PC-9 (cell line): ENCODE measurements around the gene CFAP54. TPM values are rescaled to one million over a fixed set of nuclear protein-coding genes. Genes with fewer than 3 reads are reported as not detected.

Experiments
- BruUV-seq: library from RNA; stranded (reverse); fragments of 400-500 nt; replicated peaks from 2 replicates; lab custom pipeline; 2021; lab: Mats Ljungman, UMichigan
- CTCF ChIA-PET: fragments of 300-600 bp; sonication (Branson Sonifier 250); formaldehyde crosslinking; loops from one replicate; lab custom pipeline; 2022; ENCODE audit warnings: antibody characterized with exemption; lab: Charles Lee
- POLR2A ChIA-PET: fragments of 300-600 bp; sonication (Branson Sonifier 250); formaldehyde crosslinking; loops from one replicate; lab custom pipeline; 2022; ENCODE audit warnings: antibody characterized with exemption; ENCODE audit not compliant: unreplicated experiment; lab: Charles Lee
- DNase-seq, 2 experiments: peaks; one replicate each; pipeline versions ENCODE4 v3.0.0 to v3.0.0-alpha.2; 2015 to 2022; ENCODE audit warnings: mixed read lengths in 1 of 2
- H2AFZ ChIP-seq: fragments of 200-600 bp; sonication (generic); 2 replicates; pipeline ENCODE4 v1.8.1; 2017; ENCODE audit warnings: antibody characterized with exemption
- H3F3A ChIP-seq: fragments of 200-600 bp; sonication (generic); 2 replicates; pipeline ENCODE4 v1.8.1; 2017; ENCODE audit warnings: antibody characterized with exemption, mild to moderate bottlenecking, low read depth; ENCODE audit not compliant: insufficient read depth
- H3K27ac ChIP-seq: fragments of 200-600 bp; sonication (generic); 2 replicates; pipeline ENCODE4 v1.6.1; 2016; ENCODE audit warnings: mixed run types
- H3K27me3 ChIP-seq: fragments of 200-600 bp; sonication (generic); 2 replicates; pipeline ENCODE4 v1.6.1; 2016; ENCODE audit warnings: low read depth, mixed run types; ENCODE audit not compliant: insufficient read depth
- H3K36me3 ChIP-seq: fragments of 200-600 bp; sonication (generic); 2 replicates; pipeline ENCODE4 v1.6.1; 2016; ENCODE audit warnings: low read depth, mixed run types
- H3K4me1 ChIP-seq: fragments of 200-600 bp; sonication (generic); replicated peaks from 2 replicates; pipeline ENCODE4 v1.6.1; 2016; ENCODE audit warnings: mixed run types; ENCODE audit not compliant: insufficient read depth
- H3K4me2 ChIP-seq: fragments of 200-600 bp; sonication (generic); 2 replicates; pipeline ENCODE4 v1.6.1; 2017; ENCODE audit warnings: mixed run types
- H3K4me3 ChIP-seq: fragments of 200-600 bp; sonication (generic); 2 replicates; pipeline ENCODE4 v1.6.1; 2016; ENCODE audit warnings: mixed run types
- H3K79me2 ChIP-seq: fragments of 200-600 bp; sonication (generic); 2 replicates; pipeline ENCODE4 v1.6.1; 2017; ENCODE audit warnings: low read depth, mixed run types
- H3K9me2 ChIP-seq: fragments of 200-600 bp; sonication (generic); 2 replicates; pipeline ENCODE4 v1.8.1; 2017; ENCODE audit warnings: mild to moderate bottlenecking; ENCODE audit not compliant: insufficient read depth
- H3K9me3 ChIP-seq: fragments of 200-600 bp; sonication (generic); 2 replicates; pipeline ENCODE4 v1.8.1; 2016; ENCODE audit warnings: low read depth; ENCODE audit not compliant: insufficient read depth
- H4K20me1 ChIP-seq: fragments of 200-600 bp; sonication (generic); 2 replicates; pipeline ENCODE4 v1.8.1; 2017; ENCODE audit not compliant: insufficient read depth
- CTCF ChIP-seq: fragments of 200-600 bp; sonication (generic); conservative IDR thresholded peaks from 2 replicates; pipeline ENCODE4 v1.6.1; 2017; ENCODE audit warnings: mixed run types, antibody characterized with exemption, mild to moderate bottlenecking, moderate library complexity
- EZH2 ChIP-seq: fragments of 200-600 bp; sonication (generic); IDR thresholded peaks from 2 replicates; pipeline ENCODE4 v1.8.0; 2017; ENCODE audit warnings: antibody characterized with exemption, low read depth
- intact Hi-C: fragments of 100-400 bp; cut with micrococcal nuclease; formaldehyde crosslinking; loops from one replicate; pipeline ENCODE4 v1.10.0; 2022; ENCODE audit not compliant: unreplicated experiment
- total RNA-seq: library from RNA; stranded (reverse); gene quantifications from 2 replicates; pipeline ENCODE4 v1.2.3, GENCODE V29; 2021

CFAP54 gene
- total RNA-seq, 1 experiment from 2014 or later = 16.4 TPM

- Histone ChIP-seq H3K4me2 (no peak overlapping the region), H3K27ac (no peak overlapping the region), H3F3A (no peaks in the 10 kb centered on the region), H4K20me1 (no peaks in the 10 kb centered on the region), H3K4me1 (0 out of 2 replicates have a peak, but pooled peaks cover 3% of the 10 kb centered on the region), H3K79me2 (no peaks in the 10 kb centered on the region), H3K9me2 (no peaks in the 10 kb centered on the region), H3K9me3 (peaks cover 3% of the 10 kb centered on the region; the same call in 1 of the 2 replicates), H3K4me3 (no peak overlapping the region), H2AFZ (no peak overlapping the region), H3K27me3 (peaks cover 14% of the 10 kb centered on the region; the same call in 1 of the 2 replicates), H3K36me3 (no peaks in the 10 kb centered on the region)
- CTCF ChIA-PET = no interaction called here
- BruUV-seq = no TSS peak
- POLR2A ChIA-PET = no interaction called here
- DNase-seq = no peak
- TF ChIP-seq CTCF (no peak), EZH2 (no peak)
- intact Hi-C loops = no loop called here
Measured at GRCh38 chr12:96892104-96892503, 402.7 kb downstream of the CFAP54 start.

GRCh38 chr12:96897421-96897820, 408.0 kb downstream of the CFAP54 start:
- Histone ChIP-seq H3K9me3 (no peaks in the 10 kb centered on the region), H2AFZ (no peak overlapping the region), H3F3A (no peaks in the 10 kb centered on the region), H4K20me1 (no peaks in the 10 kb centered on the region), H3K4me2 (no peak overlapping the region), H3K4me1 (no peaks in the 10 kb centered on the region), H3K79me2 (no peaks in the 10 kb centered on the region), H3K4me3 (no peak overlapping the region), H3K36me3 (no peaks in the 10 kb centered on the region), H3K27ac (no peak overlapping the region), H3K27me3 (peaks cover 15% of the 10 kb centered on the region; the same call in 1 of the 2 replicates), H3K9me2 (no peaks in the 10 kb centered on the region)
- BruUV-seq = no TSS peak
- POLR2A ChIA-PET = no interaction called here
- CTCF ChIA-PET = no interaction called here
- DNase-seq = no peak
- TF ChIP-seq CTCF (no peak), EZH2 (no peak)
- intact Hi-C loops = no loop called here

- no TSS peak for BruUV-seq
- Histone ChIP-seq H3K9me2 (no peaks in the 10 kb centered on the region), H3K27me3 (peaks cover 14% of the 10 kb centered on the region; the same call in 1 of the 2 replicates), H4K20me1 (no peaks in the 10 kb centered on the region), H3K9me3 (no peaks in the 10 kb centered on the region), H3F3A (no peaks in the 10 kb centered on the region), H3K79me2 (no peaks in the 10 kb centered on the region), H3K4me3 (no peak overlapping the region), H3K36me3 (no peaks in the 10 kb centered on the region), H2AFZ (no peak overlapping the region), H3K4me2 (no peak overlapping the region), H3K4me1 (peaks cover 1% of the 10 kb centered on the region; the same call in 1 of the 2 replicates), H3K27ac (no peak overlapping the region)
- ChIA-PET POLR2A (interaction anchor here (0.6 kb wide), 1 partner anchor 628 kb away, joined by 6 read pairs; no protein-coding TSS in a partner anchor), CTCF (no interaction called here)
- DNase-seq = no peak
- intact Hi-C loops = loop anchor here (10.0 kb wide), 1 partner anchor 206 kb away; no protein-coding TSS in a partner anchor
- no peak for TF ChIP-seq EZH2
- no peak for TF ChIP-seq CTCF
Measured at GRCh38 chr12:96901175-96901574, 411.8 kb downstream of the CFAP54 start.
